Esophagus mucosa (tissue), 1 donor: ENCODE results near the gene TUBA1A. TPM values are rescaled to one million over a fixed set of nuclear protein-coding genes. Genes with fewer than 3 reads are reported as not detected.
A peak's percentile ranks its signal among the peaks of the same experiment; 100 is the strongest.
"Not testable (repeated sequence)": the region's sequence is repeated elsewhere in the genome, so short reads cannot be mapped to it uniquely, and the experiment has no call there.

Source experiments
- ATAC-seq: fragments of 200-7000 bp; cut with Tn5 transposase; one replicate; pipeline ENCODE4 v1.9.1; 2020
- total RNA-seq: library from RNA; stranded (reverse); gene quantifications from one replicate; pipeline ENCODE4 v1.2.4, GENCODE V29; 2023
- donor health status: DM: yes; HTN: yes; CAD: no.

Gene TUBA1A
- 14.0 TPM for total RNA-seq

GRCh38 chr12:49188916-49189367 is at the start of gene TUBA1A:
TSS of gene TUBA1A (minus strand) at chr12:49189080. CDS start at chr12:49188979, 101 bp downstream.
- ATAC-seq = peak; percentile 90

- ATAC-seq = no peak
Measured at GRCh38 chr12:49236423-49236822, 47.5 kb upstream of the TUBA1A start.

GRCh38 chr12:49233842-49234526 is 45.1 kb upstream of the TUBA1A start:
- no peak for ATAC-seq

- ATAC-seq = no peak
Measured at GRCh38 chr12:49232940-49233841, 44.3 kb upstream of the TUBA1A start.

- no peak for ATAC-seq
Measured at GRCh38 chr12:49231878-49232655, 43.2 kb upstream of the TUBA1A start.

- no peak for ATAC-seq
Measured at GRCh38 chr12:49230805-49231194, 41.9 kb upstream of the TUBA1A start.

- no peak for ATAC-seq
Measured at GRCh38 chr12:49230176-49230804, 41.4 kb upstream of the TUBA1A start.

GRCh38 chr12:49228653-49229052 is 39.8 kb upstream of the TUBA1A start:
- no peak for ATAC-seq

- ATAC-seq = no peak
Measured at GRCh38 chr12:49227713-49228112, 38.8 kb upstream of the TUBA1A start.

GRCh38 chr12:49225576-49226166 is 36.8 kb upstream of the TUBA1A start:
- peak; percentile 55 for ATAC-seq

- no peak for ATAC-seq
Measured at GRCh38 chr12:49223590-49224369, 34.9 kb upstream of the TUBA1A start.

- ATAC-seq = no peak
Measured at GRCh38 chr12:49223122-49223521, 34.2 kb upstream of the TUBA1A start.

- ATAC-seq = no peak
Measured at GRCh38 chr12:49220972-49221371, 32.1 kb upstream of the TUBA1A start.

GRCh38 chr12:49219417-49220026 is 30.6 kb upstream of the TUBA1A start:
- no peak for ATAC-seq

- no peak for ATAC-seq
Measured at GRCh38 chr12:49212572-49212971, 23.7 kb upstream of the TUBA1A start.

- not testable (repeated sequence) for ATAC-seq
Measured at GRCh38 chr12:49210703-49211102, 21.8 kb upstream of the TUBA1A start.

- ATAC-seq = no peak
Measured at GRCh38 chr12:49208676-49209075, 19.8 kb upstream of the TUBA1A start.

GRCh38 chr12:49208146-49208545 is 19.3 kb upstream of the TUBA1A start:
- ATAC-seq = no peak

GRCh38 chr12:49206389-49206788 is 17.5 kb upstream of the TUBA1A start:
- no peak for ATAC-seq

- ATAC-seq = no peak
Measured at GRCh38 chr12:49201595-49202295, 12.9 kb upstream of the TUBA1A start.
